ENCODE data around the gene LONRF3. TPM values are rescaled to one million over a fixed set of nuclear protein-coding genes. Genes with fewer than 3 reads are reported as not detected.

LONRF3 gene
- total and polyA plus RNA-seq, 2 experiments from 2014 or later = 0.54 TPM; not detected in 1

DNA sequence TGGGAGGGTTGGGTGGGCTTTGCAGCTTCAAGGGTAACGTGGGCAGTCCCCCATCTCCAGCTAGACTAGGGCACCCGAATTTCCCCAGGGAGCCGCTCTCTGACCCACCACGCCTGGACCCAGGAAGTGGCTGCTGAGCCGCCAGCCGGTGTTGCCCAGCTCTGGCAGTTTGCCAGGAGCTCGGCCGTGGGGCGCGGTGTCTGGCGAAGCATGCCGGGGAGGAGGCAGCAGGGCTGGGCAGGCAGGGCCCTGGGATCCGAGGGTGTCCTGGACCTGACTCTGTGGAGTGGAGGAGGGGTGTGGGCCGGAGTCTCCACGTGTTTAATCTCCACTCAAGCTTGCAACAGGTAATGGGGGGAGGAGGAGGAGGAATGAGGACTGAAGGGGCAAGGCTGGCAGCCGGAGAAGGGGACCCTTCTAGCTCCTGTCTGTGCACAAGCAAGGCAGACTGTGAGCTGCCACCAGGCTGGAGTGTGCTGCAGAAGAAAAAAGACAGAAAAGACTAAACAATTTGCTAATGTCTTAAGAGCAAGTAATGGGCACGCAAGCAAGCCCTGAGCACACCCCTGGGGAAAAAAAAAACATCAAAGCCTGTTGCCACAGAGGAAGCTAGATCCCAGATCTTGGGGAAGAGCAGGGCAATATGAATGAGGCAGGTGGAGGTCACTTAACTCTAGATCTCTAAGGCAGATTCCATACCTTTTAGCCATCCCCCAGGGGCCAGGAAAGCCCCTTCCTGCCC, 2.4 kb downstream of the LONRF3 start:
- no peaks in the 10 kb centered on the region for H3K9me3 ChIP-seq (ENCODE audit: low read depth)
- H3K4me3 ChIP-seq = peak overlapping the region; percentile 69; the same call in 1 of the 2 replicates
- WGBS, 2 experiments (ENCODE audit: low coverage in 1 of 2, low lambda C conversion rate in 2 of 2, missing lambda C conversion rate in 2 of 2) = 3% methylated on average over 10 to 16 of the region's 17 CpGs
- DNase-seq = peak; percentile 31
- no peaks in the 10 kb centered on the region for H4K20me1 ChIP-seq (ENCODE audit: insufficient read depth)
- H2AFZ ChIP-seq = no peak overlapping the region
- H3K4me2 ChIP-seq (ENCODE audit: unreplicated experiment) = no peak overlapping the region
- TF ChIP-seq EZH2 (IDR thresholded peaks at IDR 0.05; ENCODE audit: insufficient read depth, poor library complexity, severe bottlenecking) (no peak), EZH2phosphoT487 (IDR thresholded peaks at IDR 0.05; ENCODE audit: insufficient read depth, low read depth) (no peak)
- H3K27me3 ChIP-seq (replicated peaks; ENCODE audit: insufficient read depth) = peaks cover 10% of the 10 kb centered on the region
- no peaks in the 10 kb centered on the region for H3K4me1 ChIP-seq (ENCODE audit: insufficient read depth)
- H3K79me2 ChIP-seq (ENCODE audit: insufficient read depth) = no peaks in the 10 kb centered on the region
- no peaks in the 10 kb centered on the region for H3F3A ChIP-seq (ENCODE audit: insufficient read depth)
- H3K36me3 ChIP-seq (ENCODE audit: low read depth) = no peaks in the 10 kb centered on the region
- H3K27ac ChIP-seq = no peak overlapping the region
- in situ Hi-C loops (cut with MboI) = no loop called here
- no peaks in the 10 kb centered on the region for H3K9me2 ChIP-seq (ENCODE audit: insufficient read depth)
- H3K9ac ChIP-seq = no peak overlapping the region

GRCh38 chrX:118977424-118977823, 3.0 kb downstream of the LONRF3 start:
- Histone ChIP-seq H3K9me2 (ENCODE audit: insufficient read depth) (no peaks in the 10 kb centered on the region), H3K4me1 (ENCODE audit: insufficient read depth) (no peaks in the 10 kb centered on the region), H3K36me3 (ENCODE audit: low read depth) (no peaks in the 10 kb centered on the region), H3K4me3 (no peak overlapping the region), H3F3A (ENCODE audit: insufficient read depth) (no peaks in the 10 kb centered on the region), H2AFZ (no peak overlapping the region), H3K79me2 (ENCODE audit: insufficient read depth) (no peaks in the 10 kb centered on the region), H3K27ac (no peak overlapping the region), H3K9me3 (ENCODE audit: low read depth) (no peaks in the 10 kb centered on the region), H4K20me1 (ENCODE audit: insufficient read depth) (no peaks in the 10 kb centered on the region), H3K27me3 (replicated peaks; ENCODE audit: insufficient read depth) (peaks cover 9% of the 10 kb centered on the region), H3K4me2 (ENCODE audit: unreplicated experiment) (no peak overlapping the region), H3K9ac (no peak overlapping the region)
- in situ Hi-C loops (cut with MboI) = no loop called here
- DNase-seq = no peak
- WGBS, 2 experiments (ENCODE audit: low coverage in 1 of 2, low lambda C conversion rate in 2 of 2, missing lambda C conversion rate in 2 of 2) = 46 to 58% methylated on average over 3 of the region's 3 CpGs
- no peak for TF ChIP-seq EZH2 (IDR thresholded peaks at IDR 0.05; ENCODE audit: insufficient read depth, poor library complexity, severe bottlenecking)
- TF ChIP-seq EZH2phosphoT487 (IDR thresholded peaks at IDR 0.05; ENCODE audit: insufficient read depth, low read depth) = no peak

GRCh38 chrX:118978451-118978850, 4.0 kb downstream of the LONRF3 start:
- Histone ChIP-seq H3K27me3 (replicated peaks; ENCODE audit: insufficient read depth) (no peaks in the 10 kb centered on the region; the same call in 1 of the 2 replicates), H3K36me3 (ENCODE audit: low read depth) (no peaks in the 10 kb centered on the region)

DNA sequence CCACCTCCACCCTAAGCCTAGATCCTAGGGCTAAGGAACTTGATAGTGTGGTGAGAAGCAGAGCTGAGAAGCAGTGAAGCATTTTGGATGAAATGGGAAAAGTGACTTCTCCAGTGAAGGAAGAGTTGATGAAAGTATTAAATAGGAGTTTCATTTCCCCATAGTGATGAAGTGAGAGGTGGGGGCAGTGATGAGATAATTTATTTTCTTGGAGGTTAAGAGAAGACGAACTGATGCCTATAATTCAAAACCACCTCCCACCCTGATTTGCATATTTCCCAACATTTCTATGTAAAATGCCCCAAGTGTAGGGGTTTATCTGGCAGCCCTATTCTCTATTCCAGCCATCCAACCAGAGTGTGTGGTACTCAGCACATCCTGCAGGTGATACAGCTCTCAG, 6.3 kb downstream of the LONRF3 start:
- no peak for TF ChIP-seq EZH2phosphoT487 (IDR thresholded peaks at IDR 0.05; ENCODE audit: insufficient read depth, low read depth)
- H3K36me3 ChIP-seq (ENCODE audit: low read depth) = no peaks in the 10 kb centered on the region
- no peak for DNase-seq
- H3K4me1 ChIP-seq (ENCODE audit: insufficient read depth) = no peaks in the 10 kb centered on the region
- no peak overlapping the region for H3K4me3 ChIP-seq
- no peaks in the 10 kb centered on the region for H3K79me2 ChIP-seq (ENCODE audit: insufficient read depth)
- WGBS, 2 experiments (ENCODE audit: low coverage in 1 of 2, low lambda C conversion rate in 2 of 2, missing lambda C conversion rate in 2 of 2) = 60 to 86% methylated on average over 1 of the region's 1 CpG
- in situ Hi-C loops (cut with MboI) = no loop called here
- no peak overlapping the region for H3K27ac ChIP-seq
- no peaks in the 10 kb centered on the region for H4K20me1 ChIP-seq (ENCODE audit: insufficient read depth)
- H3K4me2 ChIP-seq (ENCODE audit: unreplicated experiment) = no peak overlapping the region
- H2AFZ ChIP-seq = no peak overlapping the region
- no peak overlapping the region for H3K9ac ChIP-seq
- no peaks in the 10 kb centered on the region for H3F3A ChIP-seq (ENCODE audit: insufficient read depth)
- H3K9me3 ChIP-seq (ENCODE audit: low read depth) = no peaks in the 10 kb centered on the region
- no peaks in the 10 kb centered on the region for H3K27me3 ChIP-seq (replicated peaks; ENCODE audit: insufficient read depth)
- no peaks in the 10 kb centered on the region for H3K9me2 ChIP-seq (ENCODE audit: insufficient read depth)

More at GRCh38 chrX:118978451-118978850, 4.0 kb downstream of the LONRF3 start:
- Histone ChIP-seq H2AFZ (no peak overlapping the region), H3K9ac (no peak overlapping the region), H3K79me2 (ENCODE audit: insufficient read depth) (no peaks in the 10 kb centered on the region), H4K20me1 (ENCODE audit: insufficient read depth) (no peaks in the 10 kb centered on the region), H3K4me1 (ENCODE audit: insufficient read depth) (no peaks in the 10 kb centered on the region), H3F3A (ENCODE audit: insufficient read depth) (no peaks in the 10 kb centered on the region), H3K9me2 (ENCODE audit: insufficient read depth) (no peaks in the 10 kb centered on the region), H3K9me3 (ENCODE audit: low read depth) (no peaks in the 10 kb centered on the region), H3K27ac (no peak overlapping the region), H3K4me2 (ENCODE audit: unreplicated experiment) (no peak overlapping the region), H3K4me3 (no peak overlapping the region)
- in situ Hi-C loops (cut with MboI) = no loop called here
- TF ChIP-seq EZH2 (IDR thresholded peaks at IDR 0.05; ENCODE audit: insufficient read depth, poor library complexity, severe bottlenecking) (no peak), EZH2phosphoT487 (IDR thresholded peaks at IDR 0.05; ENCODE audit: insufficient read depth, low read depth) (no peak)
- peak; percentile 20 for DNase-seq

Data from GM23248 (cell line).